H1 (cell line): Measurements from ENCODE around the gene S1PR3. TPM values are rescaled to one million over a fixed set of nuclear protein-coding genes. Genes with fewer than 3 reads are reported as not detected.

Experiments used
- ATF3 ChIP-seq: IDR thresholded peaks from 2 replicates; pipeline ENCODE4 v1.6.1; 2011; ENCODE audit warnings: low read depth, mild to moderate bottlenecking, low read length; ENCODE audit not compliant: insufficient read depth
- KDM4A ChIP-seq: IDR thresholded peaks from one replicate; pipeline ENCODE4 v1.7.1; 2012; ENCODE audit warnings: low read depth, mild to moderate bottlenecking, moderate library complexity, low read length, inconsistent platforms; ENCODE audit not compliant: severe bottlenecking
- RAD21 ChIP-seq, 2 experiments: IDR thresholded peaks in 1 of 2; conservative IDR thresholded peaks in 1 of 2; 2 replicates each; pipeline ENCODE4 v1.6.1; 2011; ENCODE audit warnings: low read depth in 2 of 2, low read length in 2 of 2, improper control_type of control experiment in 1 of 2, inconsistent platforms in 1 of 2, mild to moderate bottlenecking in 1 of 2, moderate library complexity in 1 of 2
- RBBP5 ChIP-seq: IDR thresholded peaks from 2 replicates; pipeline ENCODE4 v1.7.1; 2012; ENCODE audit warnings: low read depth, mild to moderate bottlenecking, inconsistent platforms, low read length, moderate library complexity, borderline replicate concordance
- TAF1 ChIP-seq: IDR thresholded peaks from 2 replicates; pipeline ENCODE4 v1.6.1; 2011; ENCODE audit warnings: mild to moderate bottlenecking, low read depth, low read length
- polyA plus RNA-seq, 7 experiments: library from polyadenylated mRNA; depleted of rRNA in 3 of 7; stranded (reverse) in 5 of 7; unstranded in 2 of 7; fragments of >200 nt in 5 of 7; fragments of 200-250 nt in 2 of 7; gene quantifications; 1 replicate in 5 of 7; 2 replicates in 1 of 7; 4 replicates in 1 of 7; pipeline versions ENCODE4 v1.2.1 to v1.2.3, GENCODE V29; 2011 to 2013; ENCODE audit warnings: missing spikeins in 2 of 7, mixed read lengths in 2 of 7
- total RNA-seq: library from RNA; stranded (reverse); fragmentation: NEBNext Ultra II Directional; extraction: Animal tissue kit (Norgen Biotek cat#: 25700); gene quantifications from 2 replicates; pipeline ENCODE4 v1.2.1, GENCODE V29; 2021

S1PR3 gene
- total and polyA plus RNA-seq, 2 of the 8 experiments (the other 6 are each of a cell fraction or from before 2014, with no cell fraction given) = 3.7 to 6.4 TPM

GRCh38 chr9:88972401-88972800 lies 18.9 kb upstream of the S1PR3 start (continued):
- no peak for TF ChIP-seq TAF1
- no peak for TF ChIP-seq KDM4A
- no peak for TF ChIP-seq RAD21 (IDR thresholded peaks at IDR 0.05 in 1 of 2, conservative IDR thresholded peaks at IDR 0.05 in 1 of 2; ENCODE audit: low read depth in 2 of 2, low read length in 2 of 2)
- no peak for TF ChIP-seq ATF3
- TF ChIP-seq RBBP5 = no peak
